Muscle of arm (tissue), 12 donors: ENCODE measurements around the gene MPND. TPM values are rescaled to one million over a fixed set of nuclear protein-coding genes. Genes with fewer than 3 reads are reported as not detected.
"Not testable (repeated sequence)": the region's sequence is repeated elsewhere in the genome, so short reads cannot be mapped to it uniquely, and the experiment has no call there.

Experiments used
- DNase-seq: peaks from one replicate; pipeline ENCODE4 v3.0.0-alpha.2; 2013
- polyA plus RNA-seq, 12 donors: library from polyadenylated mRNA; unstranded; fragments of 120-200 nt; gene quantifications; one replicate each; pipeline ENCODE4 v1.2.1, GENCODE V29; 2013; ENCODE audit not compliant: insufficient read length in 12 of 12

Gene MPND
- polyA plus RNA-seq, 12 donors, result 11.4 to 18.5 (median 13.2) TPM; not detected in 2

DNA sequence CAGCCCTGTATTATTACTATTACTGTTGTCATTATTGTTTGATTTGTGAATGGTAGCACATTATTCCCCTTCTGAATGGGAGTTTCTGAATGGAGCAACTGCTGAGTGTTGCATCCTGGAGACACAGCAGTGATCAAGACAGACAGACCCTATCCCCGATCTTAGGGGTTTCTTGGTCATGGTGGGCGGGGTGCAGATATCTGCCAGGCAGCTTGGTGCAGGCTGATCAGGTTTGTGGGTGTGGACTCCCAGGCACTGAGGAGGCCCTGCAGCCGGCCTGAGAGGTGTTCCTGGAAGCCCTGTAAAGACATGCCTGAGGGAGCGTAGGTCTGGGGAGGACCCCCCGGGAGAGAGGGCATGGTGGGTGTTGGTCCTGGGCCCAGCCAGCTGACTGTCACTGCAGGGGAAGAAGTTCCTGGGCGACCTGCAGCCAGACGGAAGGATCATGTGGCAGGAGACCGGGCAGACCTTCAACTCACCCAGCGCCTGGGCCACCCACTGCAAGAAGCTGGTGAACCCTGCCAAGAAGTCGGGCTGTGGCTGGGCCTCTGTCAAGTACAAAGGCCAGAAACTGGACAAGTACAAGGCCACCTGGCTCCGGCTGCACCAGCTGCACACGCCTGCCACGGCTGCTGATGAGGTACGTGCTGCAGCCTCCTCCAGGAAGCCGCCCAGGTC, 2.1 kb downstream of the MPND start:
- no peak for DNase-seq

DNA sequence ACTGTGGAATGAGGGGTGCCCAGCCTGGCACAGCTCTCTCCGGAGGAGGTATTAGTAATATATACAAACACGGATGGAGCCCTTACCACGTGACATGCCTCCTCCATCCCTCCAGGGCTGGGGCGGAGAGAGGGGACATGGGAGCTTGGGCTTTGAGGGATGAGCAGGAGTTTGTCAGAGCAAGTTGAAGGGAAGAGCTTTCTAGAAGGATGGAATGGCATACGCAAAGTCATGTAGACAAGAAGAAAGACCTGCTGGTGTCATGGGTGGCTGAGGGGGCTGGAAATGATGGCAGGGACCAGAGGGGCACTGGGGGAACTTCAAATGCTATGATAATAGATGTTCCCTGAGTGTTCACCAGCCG, 2.6 kb downstream of the MPND start:
- DNase-seq, result no peak

GRCh38 chr19:4347521-4347920, 4.2 kb downstream of the MPND start:
- no peak for DNase-seq

GRCh38 chr19:4349225-4349624, 5.9 kb downstream of the MPND start:
- DNase-seq, result not testable (repeated sequence)

DNA sequence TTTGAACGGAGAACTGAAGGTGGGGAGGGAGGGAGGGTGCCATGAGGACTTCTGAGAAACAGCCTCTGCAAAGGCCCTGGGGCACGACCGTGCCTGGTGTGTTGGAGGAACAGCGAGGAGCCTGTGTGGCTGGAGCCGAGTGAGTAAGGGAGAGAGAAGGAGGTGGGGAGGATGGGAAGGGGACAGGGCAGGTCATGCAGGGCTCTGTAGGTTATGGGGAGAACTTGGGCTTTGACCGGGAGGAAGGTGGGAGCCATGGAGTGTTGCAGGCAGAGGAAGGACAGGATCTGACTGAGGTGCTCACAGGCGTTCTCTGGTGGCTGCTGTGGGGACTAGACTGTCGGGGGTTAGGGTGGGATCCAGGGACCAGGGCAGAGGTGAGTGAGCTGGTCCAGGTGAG, 6.7 kb downstream of the MPND start:
- DNase-seq, result no peak

DNA sequence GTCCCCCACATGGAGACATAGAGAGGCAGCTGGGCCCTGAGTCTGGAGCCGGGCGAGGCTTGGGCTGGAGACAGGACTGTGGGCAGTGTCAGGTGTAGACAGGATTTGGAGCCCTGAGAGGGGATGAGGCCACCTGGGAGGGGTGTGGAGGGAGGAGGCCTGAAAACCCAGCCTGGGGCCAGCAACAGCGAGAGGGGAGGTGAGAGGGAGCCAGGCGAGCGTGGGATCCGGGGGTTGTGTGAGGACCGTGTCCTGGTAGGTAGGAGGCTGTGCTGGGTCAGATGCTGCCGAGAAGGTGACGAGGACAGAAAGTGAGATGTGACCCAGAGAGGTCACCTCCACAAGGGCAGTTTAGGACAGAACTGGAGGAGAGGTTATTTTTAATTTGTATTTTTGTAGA, 7.4 kb downstream of the MPND start:
- no peak for DNase-seq

- DNase-seq, result peak; percentile 62
These were observed 9.3 kb downstream of the MPND start for GRCh38 chr19:4352701-4353121.

DNA sequence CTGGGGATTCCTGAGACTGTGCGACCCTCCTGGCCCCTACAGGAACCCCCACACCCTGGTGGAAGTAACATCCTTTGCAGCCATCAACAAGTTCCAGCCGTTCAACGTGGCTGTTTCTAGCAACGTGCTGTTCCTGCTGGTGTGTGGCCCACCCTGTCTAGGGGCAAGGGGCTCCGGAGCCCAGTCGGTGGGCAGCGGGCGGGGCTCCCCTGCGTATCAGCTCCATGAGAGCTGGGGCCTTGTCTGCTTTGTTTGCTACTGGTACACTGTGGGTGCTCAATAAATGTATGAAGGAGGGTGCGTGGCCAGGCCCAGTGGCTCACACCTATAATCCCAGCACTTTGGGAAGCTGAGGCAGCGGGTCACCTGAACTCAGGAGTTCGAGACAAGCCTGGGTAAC, 10.9 kb downstream of the MPND start:
- DNase-seq, result no peak

DNA sequence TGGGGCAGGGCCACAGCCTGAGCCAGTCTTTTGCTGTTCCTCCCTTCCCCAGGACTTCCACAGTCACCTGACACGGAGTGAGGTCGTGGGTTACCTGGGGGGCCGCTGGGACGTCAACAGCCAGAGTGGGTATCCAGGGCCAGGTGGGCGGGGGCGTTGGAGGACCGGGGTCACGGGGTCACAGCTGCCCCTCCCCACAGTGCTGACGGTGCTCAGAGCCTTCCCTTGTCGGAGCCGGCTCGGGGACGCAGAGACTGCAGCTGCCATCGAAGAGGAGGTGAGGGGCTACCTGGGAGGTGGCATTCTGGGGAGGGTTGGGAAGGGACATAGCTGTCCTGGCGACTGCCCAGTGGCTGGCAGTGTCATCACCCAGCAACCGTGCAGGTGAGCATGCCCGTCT, 11.5 kb downstream of the MPND start:
- DNase-seq, result no peak

GRCh38 chr19:4357095-4357797, 13.9 kb downstream of the MPND start:
- DNase-seq, result no peak

DNA sequence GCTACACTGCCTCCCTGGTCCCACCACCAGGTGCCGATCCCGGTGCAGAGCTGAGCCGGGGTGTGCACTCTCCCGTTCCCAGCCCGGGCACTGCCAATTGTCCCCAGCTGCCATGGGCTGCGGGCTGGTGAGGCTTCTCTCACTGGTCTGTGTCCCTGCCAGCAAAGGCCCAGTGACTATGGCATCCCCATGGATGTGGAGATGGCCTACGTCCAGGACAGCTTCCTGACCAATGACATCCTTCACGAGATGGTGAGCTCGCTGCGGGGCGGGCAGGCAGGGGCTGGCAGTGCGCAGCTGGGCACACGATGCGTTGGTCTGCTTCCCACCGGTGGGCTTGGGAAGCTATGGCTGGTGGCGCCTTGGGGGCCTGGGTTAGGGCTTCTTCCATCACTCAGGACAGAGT, 14.6 kb downstream of the MPND start:
- DNase-seq, result no peak

DNA sequence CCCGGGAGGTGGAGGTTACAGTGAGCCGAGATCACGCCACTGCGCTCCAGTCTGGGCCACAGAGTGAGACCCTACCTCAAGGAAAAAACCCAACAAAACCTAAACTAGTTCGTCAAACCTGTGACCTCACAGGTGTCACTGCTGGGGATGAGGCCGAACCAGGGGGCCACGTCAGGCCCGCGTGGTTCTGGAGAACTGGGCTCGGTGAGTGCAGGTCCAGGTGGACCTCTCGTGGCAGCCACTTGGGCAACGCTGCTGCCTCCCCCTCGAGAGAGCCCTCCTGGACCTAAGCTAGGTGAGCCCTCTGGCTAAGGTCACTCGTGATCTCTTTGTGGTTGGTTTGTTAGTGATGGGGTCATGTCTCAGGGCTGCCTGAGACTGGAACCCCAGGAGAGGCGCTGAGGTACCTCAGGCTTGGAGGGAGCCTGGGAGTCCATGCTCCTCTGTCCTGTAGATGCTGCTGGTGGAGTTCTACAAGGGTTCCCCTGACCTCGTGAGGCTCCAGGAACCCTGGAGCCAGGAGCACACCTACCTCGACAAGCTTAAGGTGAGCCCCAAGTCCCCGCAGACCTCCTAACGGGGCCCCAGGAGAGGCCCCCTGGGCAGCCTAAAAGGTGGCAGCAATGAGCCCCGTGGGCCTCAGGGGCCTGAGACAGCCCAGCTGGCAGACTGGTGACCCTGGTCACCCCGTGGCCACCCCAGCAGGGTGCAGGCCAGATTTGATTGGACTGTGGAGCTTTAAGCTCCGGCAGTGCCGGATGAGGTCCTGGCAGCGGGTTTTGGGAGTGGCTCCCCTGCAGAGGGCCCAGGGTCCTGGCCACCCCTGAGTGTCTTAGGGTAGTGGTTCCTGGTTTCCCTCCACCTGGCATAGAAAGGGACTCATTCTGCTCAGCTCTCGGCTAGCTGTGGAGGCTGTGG, 15.6 kb downstream of the MPND start:
- DNase-seq, result no peak

- DNase-seq, result no peak
These were observed 16.3 kb downstream of the MPND start for GRCh38 chr19:4359627-4360000.

GRCh38 chr19:4360081-4360569, 16.8 kb downstream of the MPND start:
- DNase-seq, result no peak

- DNase-seq, result no peak
These were observed 17.3 kb downstream of the MPND start for GRCh38 chr19:4360641-4361151.

- DNase-seq, result no peak
These were observed 18.0 kb downstream of the MPND start for GRCh38 chr19:4361152-4362046.

DNA sequence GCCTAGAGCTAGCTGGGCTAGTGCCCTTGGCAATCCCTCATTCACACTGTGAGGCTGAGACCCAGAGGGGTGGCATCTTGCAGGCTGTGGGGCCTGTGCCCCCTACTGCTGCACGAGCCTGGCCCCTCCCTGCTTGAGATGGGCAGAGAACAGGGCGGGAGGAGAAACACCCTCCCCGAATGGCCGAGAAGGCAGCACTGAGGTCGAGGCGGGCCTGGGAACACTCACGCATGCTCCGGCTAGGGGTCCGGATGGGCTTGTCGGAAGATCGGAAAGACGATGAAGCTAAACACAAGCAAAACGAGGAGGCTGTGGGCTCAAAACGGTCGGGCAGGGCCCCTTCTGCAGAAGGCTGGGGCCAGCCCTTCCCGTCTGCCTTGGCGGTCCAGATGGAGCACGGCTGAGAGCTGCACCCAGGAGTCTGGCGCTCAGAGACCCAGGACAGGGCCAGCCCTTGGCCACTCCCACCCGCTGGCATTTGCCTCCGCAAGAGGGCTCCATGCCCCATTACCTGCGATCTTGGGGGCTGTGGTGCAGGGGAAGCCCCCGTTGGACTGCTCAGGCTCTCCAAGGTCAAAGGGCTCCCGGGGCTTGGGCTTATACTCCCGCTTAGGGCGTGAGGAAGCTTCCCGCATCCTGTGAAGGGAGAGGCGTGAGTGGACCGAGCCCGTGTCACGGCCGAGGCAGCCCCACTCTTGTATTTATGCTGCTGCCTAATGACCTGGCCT, 18.9 kb downstream of the MPND start:
- no peak for DNase-seq

GRCh38 chr19:4362831-4363545, 19.6 kb downstream of the MPND start:
- no peak for DNase-seq

DNA sequence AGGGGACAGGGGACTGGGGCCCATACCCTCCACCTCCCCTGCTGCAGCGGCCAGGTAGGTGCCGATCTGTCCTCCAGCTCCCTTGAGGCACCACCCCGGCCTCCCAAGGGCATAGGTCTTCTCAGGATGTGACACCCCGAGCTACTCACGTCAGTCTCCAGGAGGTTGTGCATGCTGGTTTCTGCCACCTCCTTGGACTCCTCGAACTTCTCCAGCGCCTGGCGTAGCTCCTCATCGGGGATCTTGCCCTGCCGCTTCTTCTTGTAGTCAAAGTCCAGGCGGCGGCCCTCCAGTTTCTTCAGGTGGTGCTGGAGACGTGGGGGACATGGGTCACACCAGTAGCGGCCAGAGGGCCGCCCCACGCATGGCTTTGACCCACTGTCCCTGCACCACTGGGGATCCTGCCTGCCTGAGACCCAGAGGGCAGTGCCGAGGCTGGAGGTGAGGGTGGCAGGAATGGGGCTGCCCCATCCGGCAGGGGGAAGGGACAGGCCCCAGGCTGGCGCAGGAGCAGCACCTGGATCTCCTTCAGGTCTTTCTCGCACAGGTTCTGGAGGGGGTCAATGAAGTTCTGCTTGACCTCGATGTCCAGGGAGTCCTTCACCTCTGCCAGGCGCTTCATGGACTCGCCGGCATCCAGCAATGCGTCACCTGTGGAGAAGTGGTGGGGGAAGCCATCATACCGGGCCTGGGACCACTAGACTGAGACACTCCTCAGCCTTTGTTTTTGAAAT, 20.4 kb downstream of the MPND start:
- DNase-seq, result no peak
